DMS153 (cell line): ENCODE data around the gene CTNND2.

ENCODE experiments used
- DNase-seq: peaks from one replicate; lab custom pipeline; 2025; lab: John Stamatoyannopoulos, UW

The CTNND2 gene

GRCh38 chr5:11311272-11311671, 593.0 kb downstream of the CTNND2 start:
- DNase-seq = no peak

- no peak for DNase-seq
Observed at GRCh38 chr5:11310158-11310557, 594.1 kb downstream of the CTNND2 start.

DNA sequence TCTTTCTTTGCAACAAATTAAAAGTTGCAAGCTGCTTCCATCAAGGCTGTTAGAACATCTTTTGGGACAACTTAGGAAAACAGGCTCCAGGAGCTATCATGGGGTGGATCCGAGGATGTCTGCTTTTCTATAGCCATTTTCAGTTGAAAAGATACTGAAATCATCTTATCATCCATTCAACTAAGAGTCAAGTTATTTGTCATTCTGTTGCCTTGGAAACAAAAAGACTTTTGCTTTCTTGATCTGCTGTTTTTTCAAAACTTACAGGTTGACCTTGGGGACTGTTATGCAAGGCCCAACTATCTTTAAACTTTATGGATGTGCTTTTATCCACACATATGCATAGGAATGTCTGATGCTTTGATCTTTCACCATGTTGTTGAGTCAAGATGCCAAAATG, 597.9 kb downstream of the CTNND2 start:
- DNase-seq = no peak

DNA sequence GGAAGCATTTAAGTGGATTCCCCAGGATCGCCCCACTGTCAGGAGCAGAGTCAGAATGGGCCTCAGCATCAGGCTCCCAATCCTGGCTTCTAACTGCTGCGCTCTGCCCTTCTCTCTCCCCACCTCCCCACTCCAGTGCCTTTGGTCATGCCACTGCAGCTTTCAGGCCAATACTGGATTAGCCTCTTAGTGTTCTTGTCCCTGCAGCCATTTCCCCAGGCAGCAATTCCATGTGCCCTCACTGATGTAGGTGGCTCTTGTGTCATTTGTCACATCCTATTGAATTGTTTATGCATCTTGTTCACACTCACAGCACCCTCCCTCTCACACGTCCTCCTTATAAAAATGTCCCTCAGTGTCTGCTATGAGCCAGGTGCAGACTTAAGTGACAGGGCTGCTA, 599.0 kb downstream of the CTNND2 start:
- no peak for DNase-seq

DNA sequence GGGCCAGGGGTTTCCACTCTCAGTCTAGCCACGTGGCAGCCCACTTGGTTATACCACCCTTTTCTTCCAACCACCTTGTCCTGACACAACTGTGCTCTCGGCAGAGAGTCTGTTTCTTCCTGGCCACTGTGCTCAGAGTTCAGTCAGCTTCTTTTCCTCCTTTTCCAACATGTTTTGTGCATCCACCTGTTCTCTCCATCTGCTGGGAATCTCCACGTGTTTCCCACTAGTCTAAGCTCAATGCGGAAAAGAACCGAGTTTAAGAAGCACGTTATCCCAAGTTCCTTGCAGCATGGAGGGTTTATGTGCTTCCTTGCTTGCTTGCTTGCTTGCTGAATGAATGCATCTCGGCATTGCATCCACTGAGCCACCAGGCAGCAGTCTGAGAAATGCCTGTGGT, 599.6 kb downstream of the CTNND2 start:
- no peak for DNase-seq

DNA sequence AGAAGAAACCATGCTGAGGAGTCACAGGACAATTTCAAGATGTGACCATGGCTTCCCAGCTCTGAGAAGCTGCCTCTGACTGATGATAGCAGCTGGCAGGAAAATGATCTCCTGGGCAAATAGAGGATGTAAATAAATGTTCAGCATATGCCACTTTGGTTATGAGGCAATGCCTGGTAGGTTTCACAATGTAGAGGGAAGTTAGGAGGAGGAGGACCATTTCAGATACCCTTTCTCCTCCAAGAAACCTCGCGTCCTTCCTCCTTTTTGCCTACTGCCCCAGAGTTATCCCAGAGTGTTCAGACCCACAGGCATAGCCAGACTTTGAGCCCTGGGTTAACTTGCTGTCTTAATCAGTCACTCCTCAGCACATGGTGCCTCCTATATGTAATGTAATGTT, 601.6 kb downstream of the CTNND2 start:
- DNase-seq = no peak

GRCh38 chr5:11301171-11301570, 603.1 kb downstream of the CTNND2 start:
- no peak for DNase-seq

DNA sequence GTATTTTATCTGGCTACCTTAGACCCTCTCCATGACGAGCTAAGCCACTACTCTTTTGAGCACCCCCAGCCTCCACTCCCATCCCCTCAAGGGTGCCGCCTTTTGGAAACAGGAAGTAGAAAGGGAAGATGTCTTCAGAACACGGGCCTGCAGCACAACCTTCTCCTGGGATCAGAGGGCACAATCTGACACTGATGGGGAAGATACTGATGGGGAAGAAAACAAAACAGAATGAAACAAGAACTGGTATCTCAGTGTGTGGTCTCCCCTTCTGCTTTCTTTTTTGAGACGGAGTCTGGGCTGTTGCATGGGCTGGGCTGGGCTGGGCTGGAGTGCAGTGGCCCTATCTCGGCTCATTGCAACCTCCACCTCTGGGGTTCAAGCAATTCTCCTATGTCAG, 603.5 kb downstream of the CTNND2 start:
- DNase-seq = no peak

DNA sequence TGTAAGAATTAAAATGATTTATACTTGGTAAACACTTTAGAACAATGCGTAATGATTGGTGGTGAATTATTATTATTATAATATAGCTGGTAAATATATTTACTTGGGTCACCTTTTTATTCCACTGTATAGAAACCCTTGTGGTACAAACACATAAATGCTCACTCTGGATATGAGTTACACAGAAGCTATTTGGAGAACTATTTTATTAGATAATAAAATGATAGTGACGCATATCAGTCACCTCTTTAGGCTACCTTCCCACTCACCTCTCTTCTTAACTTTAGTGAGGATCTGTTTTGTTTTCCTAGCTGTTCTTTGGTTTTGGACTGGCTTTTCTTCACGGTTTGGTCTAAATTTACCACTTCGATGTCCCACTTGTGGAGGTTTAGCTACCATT, 605.4 kb downstream of the CTNND2 start:
- no peak for DNase-seq

DNA sequence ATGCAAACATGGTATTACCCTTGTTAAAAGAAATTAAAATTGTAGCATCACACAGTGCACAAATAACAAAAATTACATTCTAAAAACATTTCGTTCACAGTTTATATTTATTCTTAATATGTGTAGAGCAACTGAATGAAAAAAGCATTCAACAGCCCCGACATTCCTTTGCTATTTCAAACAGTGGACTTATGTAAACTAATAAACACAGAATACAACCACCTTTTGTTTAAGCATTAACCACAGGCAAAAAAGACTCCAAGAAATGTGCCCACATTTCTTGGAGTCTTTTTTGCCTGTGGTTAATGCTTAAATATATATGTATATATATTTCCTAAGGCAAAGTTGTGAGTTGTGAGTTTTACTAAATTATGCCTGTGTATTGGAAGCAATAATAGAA, 610.7 kb downstream of the CTNND2 start:
- DNase-seq = no peak

- no peak for DNase-seq
Observed at GRCh38 chr5:11292648-11293356, 611.4 kb downstream of the CTNND2 start.

DNA sequence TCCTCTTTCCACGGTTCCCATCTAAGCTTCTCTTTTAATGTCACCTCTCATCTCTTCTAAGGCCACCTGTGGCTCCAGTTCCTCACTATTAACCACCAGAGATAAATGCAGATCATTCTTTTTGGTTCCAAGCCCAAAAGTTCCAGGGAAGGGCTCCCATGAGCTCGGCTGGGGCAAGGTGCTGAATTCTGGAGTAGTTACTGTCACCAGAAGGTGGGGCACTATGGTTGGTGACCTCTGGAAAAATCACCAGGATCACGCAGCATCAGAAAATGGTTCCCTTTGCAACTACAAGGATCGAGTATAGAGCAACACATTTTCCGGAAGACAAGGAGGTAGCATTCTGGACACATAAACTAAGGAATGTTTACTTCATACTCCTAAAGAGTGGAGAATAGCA, 614.5 kb downstream of the CTNND2 start:
- DNase-seq = no peak

GRCh38 chr5:11289208-11289607, 615.0 kb downstream of the CTNND2 start:
- DNase-seq = no peak

- DNase-seq = no peak
Observed at GRCh38 chr5:11281842-11282241, 622.4 kb downstream of the CTNND2 start.

GRCh38 chr5:11277323-11277722, 626.9 kb downstream of the CTNND2 start:
- no peak for DNase-seq

DNA sequence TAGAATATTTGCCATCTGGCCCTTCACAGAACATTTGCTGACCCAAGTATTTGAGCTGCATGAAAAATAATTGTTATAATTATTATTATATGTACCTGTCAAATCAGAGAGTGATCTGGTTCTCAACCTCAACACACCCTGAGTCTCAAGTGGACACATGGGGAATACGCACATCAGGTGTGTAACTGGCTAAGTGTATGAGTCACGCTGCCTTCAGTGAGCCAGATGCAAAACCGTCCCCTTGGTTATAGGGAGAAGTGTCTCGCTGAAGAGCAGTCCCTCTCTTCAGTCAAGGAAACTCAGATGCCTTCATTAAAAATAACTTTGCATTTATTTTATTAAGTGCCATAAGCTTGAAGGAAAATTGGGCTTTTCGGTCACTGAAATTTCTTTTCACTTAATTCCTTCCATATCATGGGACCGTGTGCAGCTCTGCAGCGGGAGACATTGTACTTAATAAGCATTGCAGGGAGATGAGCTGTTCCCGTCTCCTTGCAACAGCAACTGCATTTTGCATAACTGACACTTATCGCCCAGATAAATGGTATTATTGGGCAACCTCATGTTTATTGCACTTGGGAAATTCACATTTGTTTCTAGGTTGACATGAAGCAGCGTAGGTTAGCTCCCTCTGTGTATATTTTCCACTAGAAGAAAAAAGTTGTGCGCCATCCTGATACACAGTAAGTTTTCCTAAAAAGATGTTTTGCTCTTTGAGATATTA, 630.9 kb downstream of the CTNND2 start:
- DNase-seq = no peak

DNA sequence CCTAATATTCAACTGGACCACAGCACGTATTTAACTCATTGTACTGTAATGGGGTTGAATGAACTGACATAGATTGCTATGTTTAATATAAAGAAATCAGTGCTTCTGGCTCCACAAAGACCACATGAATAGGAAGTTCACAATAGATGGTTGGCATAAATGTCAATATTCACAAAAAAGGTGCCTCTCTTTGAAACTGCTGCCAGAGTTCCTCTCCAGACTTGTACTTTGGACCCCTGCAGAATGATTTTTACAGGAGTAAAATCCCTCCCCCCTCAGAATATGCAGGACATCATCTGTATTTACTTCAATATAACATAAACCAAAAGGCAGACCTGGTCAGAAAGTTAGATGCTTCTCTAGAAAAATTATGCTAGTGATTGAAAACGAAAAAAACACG, 634.7 kb downstream of the CTNND2 start:
- no peak for DNase-seq

DNA sequence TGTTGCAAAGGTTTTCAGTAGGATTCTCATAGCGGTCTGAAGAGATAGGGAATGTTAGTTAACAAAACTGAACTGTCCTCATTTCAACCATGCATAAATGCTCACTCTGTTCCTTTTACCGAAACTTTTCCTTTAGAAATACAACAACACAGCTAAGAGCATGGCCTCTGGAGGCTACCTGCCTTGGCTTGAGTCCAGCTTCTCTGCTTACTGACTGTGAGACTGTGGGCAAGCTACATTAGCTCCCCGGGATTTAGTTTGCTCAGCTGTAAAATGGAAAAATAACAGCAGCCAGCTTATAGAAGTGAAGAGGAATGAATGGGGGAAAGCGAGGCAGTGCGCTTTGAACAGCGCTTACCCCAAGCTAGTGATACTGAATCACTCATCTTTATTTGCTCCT, 635.4 kb downstream of the CTNND2 start:
- DNase-seq = no peak

- no peak for DNase-seq
Observed at GRCh38 chr5:11266331-11266730, 637.9 kb downstream of the CTNND2 start.

DNA sequence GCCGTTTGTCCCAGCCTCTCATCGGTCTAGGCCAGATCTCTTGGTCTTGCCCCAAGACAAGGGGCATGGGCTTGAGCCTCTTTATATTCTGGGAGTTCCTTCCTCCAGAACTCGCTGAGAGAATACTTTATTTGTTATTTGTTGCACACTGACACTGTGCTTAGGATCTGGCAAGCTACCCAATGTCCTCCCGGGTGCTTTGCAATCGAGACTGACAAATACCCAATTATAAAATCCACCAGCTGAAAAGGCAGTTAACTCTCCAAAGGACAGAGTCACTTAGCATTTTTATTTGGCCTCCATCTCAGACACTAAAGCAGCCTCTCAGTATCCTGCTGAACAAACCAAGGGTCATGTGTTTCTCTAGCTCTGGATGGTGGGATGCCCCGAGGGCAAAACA, 643.0 kb downstream of the CTNND2 start:
- DNase-seq = no peak

DNA sequence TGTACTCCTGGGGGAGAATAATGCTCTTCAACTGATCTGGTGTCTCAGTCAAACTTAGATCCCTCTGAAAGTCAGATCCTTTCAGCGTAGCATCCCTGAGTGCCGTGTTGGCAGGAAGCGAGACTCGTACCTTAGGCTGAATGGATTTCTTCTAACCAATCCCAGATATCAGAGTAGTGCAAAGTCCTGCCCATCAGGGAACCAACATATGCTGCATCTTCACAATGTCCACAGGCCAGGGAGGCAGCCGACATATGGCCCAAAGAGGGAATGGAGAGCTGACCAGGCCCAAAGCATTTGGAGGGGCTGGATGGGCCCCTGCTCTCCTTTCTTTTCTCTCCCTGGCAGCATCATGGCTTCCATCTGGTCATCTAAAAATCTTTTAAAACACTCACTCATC, 646.2 kb downstream of the CTNND2 start:
- no peak for DNase-seq

DNA sequence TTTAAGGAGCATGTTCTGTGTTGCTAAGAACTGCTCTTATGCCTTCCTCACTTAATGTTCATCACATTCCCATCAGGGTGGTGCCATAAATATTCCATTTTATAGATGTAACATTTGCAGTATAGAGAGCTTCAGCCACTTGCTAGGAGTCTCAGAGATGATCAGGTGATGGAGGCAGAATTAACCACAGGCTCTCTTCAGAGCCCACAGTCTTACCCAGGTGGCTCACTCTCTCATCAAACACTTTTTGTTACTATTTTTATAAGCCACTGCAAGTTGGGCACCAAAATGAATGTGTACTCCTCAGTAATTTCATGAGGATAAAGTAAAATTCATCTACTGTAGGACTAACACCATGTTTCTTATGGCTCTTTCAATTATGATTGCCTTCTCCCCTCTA, 651.7 kb downstream of the CTNND2 start:
- no peak for DNase-seq

GRCh38 chr5:11252075-11252474, 652.2 kb downstream of the CTNND2 start:
- DNase-seq = no peak

DNA sequence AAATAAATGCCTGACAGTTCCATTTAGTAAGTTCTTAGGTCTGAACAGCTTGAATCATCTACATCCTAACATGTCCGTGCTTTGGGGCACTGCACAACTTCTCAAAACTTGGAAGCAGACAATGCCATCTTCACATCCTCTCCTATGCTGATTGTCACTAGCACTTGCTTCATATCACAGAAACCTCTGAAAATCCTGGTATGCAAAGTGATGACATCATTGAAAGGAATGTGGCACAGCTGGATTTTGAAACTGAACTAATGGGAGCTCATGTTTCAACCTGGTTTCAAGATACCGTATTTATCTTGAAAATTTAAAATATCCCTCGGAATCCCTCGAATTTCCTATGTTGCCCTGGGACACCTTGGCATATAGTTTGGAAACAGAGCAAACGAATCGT, 653.0 kb downstream of the CTNND2 start:
- no peak for DNase-seq
